ENCODE measurements around the gene LRRC47.

DNA sequence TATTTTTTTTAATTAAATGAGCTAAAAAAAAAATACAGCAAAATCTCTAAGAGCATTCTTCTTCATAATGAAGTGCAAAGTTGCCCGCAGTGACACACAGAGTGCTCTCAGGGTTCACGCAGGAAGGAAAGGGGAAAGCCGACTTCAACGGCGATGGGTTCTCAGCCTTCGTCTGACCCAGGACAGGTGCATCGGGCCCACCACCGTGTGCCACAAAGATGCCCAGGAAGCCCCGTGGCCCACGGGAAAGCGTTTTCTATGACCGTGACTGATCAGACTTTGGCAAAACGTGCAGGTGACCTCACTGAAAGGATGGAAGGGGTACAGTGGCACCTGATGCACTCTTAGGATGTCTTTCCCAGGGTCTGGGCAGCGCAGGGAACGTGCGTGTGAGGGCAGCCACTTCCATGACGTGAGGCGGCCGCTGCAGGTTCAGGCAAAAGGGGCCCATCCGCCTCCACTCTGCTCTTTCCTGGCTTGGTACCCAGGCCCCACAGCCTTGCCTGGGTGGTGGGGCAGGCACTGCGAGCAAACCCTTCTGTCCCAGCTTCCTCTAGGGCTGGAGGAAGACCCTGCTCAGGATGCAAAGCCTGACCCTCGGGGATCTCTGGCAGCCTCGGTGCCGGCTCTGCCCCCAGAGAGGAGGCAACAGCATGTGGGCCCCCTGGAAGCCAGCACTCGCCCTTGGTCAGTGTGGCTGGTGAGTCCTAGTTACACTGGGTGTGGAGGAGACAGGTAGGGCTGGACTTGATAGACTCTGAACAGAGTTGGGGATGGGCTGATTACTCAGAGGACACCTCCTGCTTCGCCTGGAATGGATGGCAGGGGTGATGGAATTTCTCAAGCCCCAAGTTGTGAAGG is 8.3 kb downstream of the LRRC47 start:
- no peak for TF ChIP-seq POLR2AphosphoS5 (IDR thresholded peaks at IDR 0.05; ENCODE audit: borderline replicate concordance, low read depth, low read length)
- no peak for TF ChIP-seq EZH2 (IDR thresholded peaks at IDR 0.05)
